OCI-LY7 (cell line): ENCODE data around the gene LIN7A.

ENCODE experiments used
- EZH2phosphoT487 ChIP-seq: fragments of 200-600 bp; sonication (generic); IDR thresholded peaks from 2 replicates; pipeline ENCODE4 v1.6.1; 2018; ENCODE audit warnings: low read depth, borderline replicate concordance, mild to moderate bottlenecking, mixed run types, antibody characterized with exemption, low read length, moderate library complexity, mixed read lengths
- TF ChIP-seq, protein P1 (sequence below): fragments of 200-600 bp; sonication (generic); conservative IDR thresholded peaks from 2 replicates; pipeline ENCODE4 v1.5.1; 2014; ENCODE audit warnings: mild to moderate bottlenecking, antibody characterized with exemption, low read length, moderate library complexity, mixed read lengths

DNA sequence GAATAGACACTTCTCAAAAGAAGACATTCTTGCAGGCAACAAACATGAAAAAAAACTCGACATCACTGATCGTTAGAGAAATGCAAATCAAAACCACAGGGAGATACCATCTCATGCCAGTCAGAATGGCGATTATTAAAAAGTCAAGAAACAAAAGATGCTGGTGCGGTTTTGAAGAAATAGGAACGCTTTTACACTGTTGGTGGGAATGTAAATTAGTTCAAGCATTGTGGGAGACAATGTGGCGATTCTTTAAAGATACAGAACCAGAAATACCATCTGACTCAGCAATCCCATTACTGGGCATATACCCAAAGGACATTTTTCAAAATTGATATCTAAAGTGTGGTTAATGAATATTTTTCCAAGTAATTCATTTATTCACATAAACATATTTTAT is 39.6 kb upstream of the LIN7A start:
- TF ChIP-seq, protein P1, sequence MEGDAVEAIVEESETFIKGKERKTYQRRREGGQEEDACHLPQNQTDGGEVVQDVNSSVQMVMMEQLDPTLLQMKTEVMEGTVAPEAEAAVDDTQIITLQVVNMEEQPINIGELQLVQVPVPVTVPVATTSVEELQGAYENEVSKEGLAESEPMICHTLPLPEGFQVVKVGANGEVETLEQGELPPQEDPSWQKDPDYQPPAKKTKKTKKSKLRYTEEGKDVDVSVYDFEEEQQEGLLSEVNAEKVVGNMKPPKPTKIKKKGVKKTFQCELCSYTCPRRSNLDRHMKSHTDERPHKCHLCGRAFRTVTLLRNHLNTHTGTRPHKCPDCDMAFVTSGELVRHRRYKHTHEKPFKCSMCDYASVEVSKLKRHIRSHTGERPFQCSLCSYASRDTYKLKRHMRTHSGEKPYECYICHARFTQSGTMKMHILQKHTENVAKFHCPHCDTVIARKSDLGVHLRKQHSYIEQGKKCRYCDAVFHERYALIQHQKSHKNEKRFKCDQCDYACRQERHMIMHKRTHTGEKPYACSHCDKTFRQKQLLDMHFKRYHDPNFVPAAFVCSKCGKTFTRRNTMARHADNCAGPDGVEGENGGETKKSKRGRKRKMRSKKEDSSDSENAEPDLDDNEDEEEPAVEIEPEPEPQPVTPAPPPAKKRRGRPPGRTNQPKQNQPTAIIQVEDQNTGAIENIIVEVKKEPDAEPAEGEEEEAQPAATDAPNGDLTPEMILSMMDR, result no peak
- TF ChIP-seq EZH2phosphoT487, result no peak
